Measurements from ENCODE around the gene FBXW12.

FBXW12 gene

GRCh38 chr3:48409291-48410201 is 37.5 kb downstream of the FBXW12 start:
- DNase-seq = no peak

- no peak for DNase-seq
These were observed 38.4 kb downstream of the FBXW12 start for GRCh38 chr3:48410205-48411040.

GRCh38 chr3:48411041-48411588 is 39.1 kb downstream of the FBXW12 start:
- DNase-seq = no peak

- DNase-seq = no peak
These were observed 39.8 kb downstream of the FBXW12 start for GRCh38 chr3:48411606-48412374.

GRCh38 chr3:48412375-48413001 is 40.5 kb downstream of the FBXW12 start:
- no peak for DNase-seq

GRCh38 chr3:48413086-48413485 is 41.1 kb downstream of the FBXW12 start:
- DNase-seq = no peak

- no peak for DNase-seq
These were observed 41.6 kb downstream of the FBXW12 start for GRCh38 chr3:48413611-48414010.

GRCh38 chr3:48414376-48415250 is 42.6 kb downstream of the FBXW12 start:
- DNase-seq = no peak

- no peak for DNase-seq
These were observed 43.4 kb downstream of the FBXW12 start for GRCh38 chr3:48415251-48415953.

- DNase-seq = no peak
These were observed 44.1 kb downstream of the FBXW12 start for GRCh38 chr3:48416091-48416505.

- no peak for DNase-seq
These were observed 44.5 kb downstream of the FBXW12 start for GRCh38 chr3:48416546-48416945.

- DNase-seq = no peak
These were observed 45.6 kb downstream of the FBXW12 start for GRCh38 chr3:48417529-48418108.

- DNase-seq = no peak
These were observed 46.1 kb downstream of the FBXW12 start for GRCh38 chr3:48418140-48418539.

GRCh38 chr3:48418651-48419050 is 46.6 kb downstream of the FBXW12 start:
- DNase-seq = no peak

GRCh38 chr3:48419149-48419548 is 47.1 kb downstream of the FBXW12 start:
- DNase-seq = no peak

GRCh38 chr3:48419597-48419996 is 47.6 kb downstream of the FBXW12 start:
- DNase-seq = no peak

GRCh38 chr3:48420561-48420960 is 48.5 kb downstream of the FBXW12 start:
- no peak for DNase-seq

- DNase-seq = no peak
These were observed 50.3 kb downstream of the FBXW12 start for GRCh38 chr3:48422272-48422671.

- DNase-seq = no peak
These were observed 50.7 kb downstream of the FBXW12 start for GRCh38 chr3:48422681-48423080.

- no peak for DNase-seq
These were observed 51.3 kb downstream of the FBXW12 start for GRCh38 chr3:48423241-48423882.

Data from fibroblast of upper back skin (primary cell).